ENCODE data around the gene STEAP3.

STEAP3 gene

DNA sequence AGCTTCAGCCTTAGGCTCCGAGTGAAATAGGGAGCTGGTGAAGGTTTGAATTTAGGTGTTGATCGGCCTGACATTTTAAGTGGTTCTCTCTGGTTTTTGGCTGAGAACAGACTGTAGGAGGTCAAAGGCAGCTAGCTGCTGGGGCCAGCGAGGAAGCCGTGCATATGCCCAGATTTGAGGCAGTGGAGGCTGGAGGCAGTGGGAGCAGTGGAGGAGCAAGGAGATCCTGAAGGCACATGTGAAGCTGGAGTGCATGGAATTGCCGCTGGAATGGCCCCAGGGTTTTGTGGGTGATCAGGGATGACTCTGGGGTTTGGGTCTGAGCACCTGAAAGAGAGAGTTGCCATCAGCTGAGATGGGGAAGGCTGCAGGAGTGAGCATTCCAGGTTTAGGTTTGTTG lies 25.1 kb downstream of the STEAP3 start:
- TF ChIP-seq, protein P1, sequence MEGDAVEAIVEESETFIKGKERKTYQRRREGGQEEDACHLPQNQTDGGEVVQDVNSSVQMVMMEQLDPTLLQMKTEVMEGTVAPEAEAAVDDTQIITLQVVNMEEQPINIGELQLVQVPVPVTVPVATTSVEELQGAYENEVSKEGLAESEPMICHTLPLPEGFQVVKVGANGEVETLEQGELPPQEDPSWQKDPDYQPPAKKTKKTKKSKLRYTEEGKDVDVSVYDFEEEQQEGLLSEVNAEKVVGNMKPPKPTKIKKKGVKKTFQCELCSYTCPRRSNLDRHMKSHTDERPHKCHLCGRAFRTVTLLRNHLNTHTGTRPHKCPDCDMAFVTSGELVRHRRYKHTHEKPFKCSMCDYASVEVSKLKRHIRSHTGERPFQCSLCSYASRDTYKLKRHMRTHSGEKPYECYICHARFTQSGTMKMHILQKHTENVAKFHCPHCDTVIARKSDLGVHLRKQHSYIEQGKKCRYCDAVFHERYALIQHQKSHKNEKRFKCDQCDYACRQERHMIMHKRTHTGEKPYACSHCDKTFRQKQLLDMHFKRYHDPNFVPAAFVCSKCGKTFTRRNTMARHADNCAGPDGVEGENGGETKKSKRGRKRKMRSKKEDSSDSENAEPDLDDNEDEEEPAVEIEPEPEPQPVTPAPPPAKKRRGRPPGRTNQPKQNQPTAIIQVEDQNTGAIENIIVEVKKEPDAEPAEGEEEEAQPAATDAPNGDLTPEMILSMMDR (IDR thresholded peaks at IDR 0.05), result no peak
- no peak for TF ChIP-seq ZFX (IDR thresholded peaks at IDR 0.05; ENCODE audit: borderline replicate concordance)
- no peak overlapping the region for H3K27ac ChIP-seq

DNA sequence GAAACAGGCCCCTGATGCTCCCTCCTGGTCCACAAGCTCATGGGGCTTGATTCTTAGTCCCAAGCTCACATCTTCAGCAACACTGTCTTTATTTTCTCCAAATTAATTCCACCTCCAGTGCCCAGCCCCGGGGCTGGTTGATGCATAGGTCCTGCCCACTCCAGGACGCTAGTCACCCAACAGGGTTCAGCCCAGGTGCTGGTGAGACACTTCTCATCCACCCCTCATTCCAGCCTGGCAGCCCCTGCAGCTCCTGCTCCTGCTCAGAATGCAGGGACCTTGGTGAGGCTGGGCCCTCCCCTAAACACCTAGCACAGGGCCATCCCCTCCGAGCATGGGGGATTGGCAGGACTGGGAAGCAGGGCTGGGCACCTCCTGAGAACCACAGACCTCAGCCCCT lies 25.7 kb downstream of the STEAP3 start:
- TF ChIP-seq, protein P1 (IDR thresholded peaks at IDR 0.05), result no peak
- no peak for TF ChIP-seq ZFX (IDR thresholded peaks at IDR 0.05; ENCODE audit: borderline replicate concordance)

DNA sequence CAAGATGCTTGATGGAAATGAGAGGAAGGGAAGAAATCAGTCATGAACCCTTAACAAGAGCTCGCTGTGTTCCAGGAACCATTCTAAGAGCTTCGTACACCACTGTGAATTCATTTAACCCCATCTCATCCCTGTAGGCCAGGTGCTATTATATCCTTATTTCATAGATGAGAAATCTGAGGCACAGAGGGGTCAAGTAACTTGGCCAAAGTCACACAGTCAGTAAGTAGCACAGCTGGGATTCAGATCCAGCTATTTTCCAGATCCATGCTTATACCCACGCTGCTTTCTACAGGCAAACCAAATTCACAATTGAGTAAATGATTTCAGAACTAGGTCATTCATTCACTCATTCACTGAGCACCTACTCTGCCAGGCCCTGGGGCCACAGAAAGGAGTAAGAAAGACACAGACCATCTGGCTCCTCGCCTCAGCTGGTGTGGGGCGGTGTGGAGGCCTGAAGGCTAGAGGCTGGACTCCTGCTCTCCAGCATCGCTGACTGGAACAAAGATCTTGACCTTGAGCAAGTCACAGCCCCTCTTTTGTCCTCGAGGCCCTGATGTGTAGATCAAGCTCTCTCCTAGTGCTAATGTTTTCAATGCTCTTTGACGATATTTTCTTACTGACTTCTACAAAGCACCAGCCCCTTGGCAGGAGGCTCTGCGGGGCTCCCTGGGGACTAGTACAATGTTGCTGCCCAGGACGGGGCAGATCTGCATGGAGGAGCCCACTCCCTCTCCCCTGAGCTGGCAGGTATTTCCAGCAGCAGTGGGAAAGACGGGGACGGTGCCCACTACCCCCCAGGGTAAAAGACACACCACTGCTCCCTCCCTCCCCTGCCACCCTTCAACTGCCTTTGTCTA lies 26.5 kb downstream of the STEAP3 start:
- no peak for TF ChIP-seq ZFX (IDR thresholded peaks at IDR 0.05; ENCODE audit: borderline replicate concordance)

More for the DNA sequence above, 25.7 kb downstream of the STEAP3 start:
- no peak overlapping the region for H3K27ac ChIP-seq

DNA sequence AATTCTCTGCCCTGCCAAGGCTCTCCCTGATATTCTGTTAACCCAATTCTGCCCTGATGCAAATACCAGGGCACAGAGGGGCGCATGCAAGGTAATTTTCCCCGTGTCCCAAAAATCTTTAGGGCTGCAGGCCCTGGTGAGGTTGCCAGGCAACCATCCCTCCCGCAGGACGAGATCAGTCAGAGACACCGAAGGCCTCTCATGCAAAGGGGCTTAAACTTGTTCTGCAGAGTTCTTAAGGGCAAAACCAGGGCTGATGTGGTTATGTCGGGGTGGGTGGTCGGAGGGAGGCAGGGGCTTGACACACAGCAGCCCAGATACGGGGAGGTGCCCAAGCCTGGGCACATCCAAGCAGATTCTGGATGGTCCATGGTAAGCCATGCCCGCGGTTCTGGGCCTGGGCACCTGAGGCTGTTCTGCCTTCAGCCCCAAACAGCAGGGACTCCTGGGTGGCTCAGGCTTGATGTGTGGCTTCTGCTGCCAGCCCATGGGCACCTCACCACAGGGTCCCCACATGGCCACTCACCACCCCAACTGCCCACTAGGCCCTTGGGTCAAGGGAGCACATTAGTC lies 27.2 kb downstream of the STEAP3 start:
- H3K27ac ChIP-seq, result no peak overlapping the region
- no peak for TF ChIP-seq ZFX (IDR thresholded peaks at IDR 0.05; ENCODE audit: borderline replicate concordance)
- TF ChIP-seq, protein P1 (IDR thresholded peaks at IDR 0.05), result no peak

More for the DNA sequence above, 26.5 kb downstream of the STEAP3 start:
- H3K27ac ChIP-seq, result no peak overlapping the region

DNA sequence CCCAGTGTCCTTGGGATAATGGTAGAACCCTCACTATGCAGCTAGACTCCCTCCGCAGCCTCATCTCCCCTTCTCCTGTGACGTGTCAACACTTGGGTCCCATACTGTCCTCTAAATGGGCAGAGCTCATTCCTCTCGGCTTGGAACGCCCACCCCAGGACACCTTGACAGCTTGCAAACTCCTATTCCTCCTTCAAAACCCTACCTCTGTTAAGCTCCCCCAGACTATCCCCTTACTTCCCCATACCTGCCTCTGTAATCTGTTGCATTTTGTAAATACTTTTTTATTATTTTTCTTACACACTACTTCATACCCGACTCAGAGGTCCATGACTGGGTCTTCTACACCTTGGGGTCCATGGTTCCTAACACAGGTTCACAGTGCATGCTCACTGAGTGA lies 28.0 kb downstream of the STEAP3 start:
- TF ChIP-seq, protein P1 (IDR thresholded peaks at IDR 0.05), result no peak
- no peak for TF ChIP-seq ZFX (IDR thresholded peaks at IDR 0.05; ENCODE audit: borderline replicate concordance)
- no peak overlapping the region for H3K27ac ChIP-seq

DNA sequence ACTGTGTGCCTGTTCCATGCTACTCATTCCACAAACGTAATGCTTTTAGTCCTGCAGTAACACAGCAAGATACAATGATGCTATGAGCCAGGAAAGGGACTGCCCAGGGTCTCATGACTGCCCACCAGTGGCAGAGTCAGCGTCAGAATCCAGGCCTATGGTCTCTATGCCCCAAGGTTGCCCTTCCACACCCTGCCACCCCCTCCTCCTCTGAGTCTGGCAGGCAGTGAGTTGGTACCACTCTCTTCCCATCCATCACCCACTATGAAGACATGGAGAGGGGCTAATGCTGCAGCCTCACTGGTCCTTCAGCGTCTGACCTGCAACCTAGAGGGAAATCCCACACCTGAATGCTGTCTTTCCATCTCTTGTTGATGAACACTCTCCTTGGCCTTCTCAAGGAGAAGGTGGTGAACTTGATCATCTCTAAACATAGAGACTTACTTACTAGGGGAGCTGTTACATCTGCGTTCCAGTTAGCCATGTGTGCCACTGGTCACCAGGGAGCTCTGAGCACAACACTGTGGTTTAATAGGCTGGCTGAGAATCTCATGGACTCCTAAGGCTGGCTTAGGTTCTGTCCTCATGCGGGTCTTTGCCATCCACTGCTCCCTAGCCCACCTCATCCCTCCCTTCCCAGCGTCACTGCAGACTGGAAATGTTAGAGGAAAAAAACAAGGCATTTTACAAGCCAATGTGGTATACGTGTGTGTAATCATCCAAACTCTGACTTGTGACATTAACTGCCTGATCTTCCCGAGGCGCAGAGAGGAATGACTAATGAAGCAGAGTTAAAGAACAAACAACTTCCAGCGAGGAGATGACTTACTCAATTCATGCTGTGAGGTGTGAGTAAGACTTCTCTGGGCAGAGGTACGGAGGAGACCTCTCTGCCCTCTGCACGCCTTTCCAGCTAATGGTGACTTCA lies 28.8 kb downstream of the STEAP3 start:
- H3K27ac ChIP-seq, result no peak overlapping the region
- no peak for TF ChIP-seq ZFX (IDR thresholded peaks at IDR 0.05; ENCODE audit: borderline replicate concordance)
- TF ChIP-seq, protein P1 (IDR thresholded peaks at IDR 0.05), result no peak

DNA sequence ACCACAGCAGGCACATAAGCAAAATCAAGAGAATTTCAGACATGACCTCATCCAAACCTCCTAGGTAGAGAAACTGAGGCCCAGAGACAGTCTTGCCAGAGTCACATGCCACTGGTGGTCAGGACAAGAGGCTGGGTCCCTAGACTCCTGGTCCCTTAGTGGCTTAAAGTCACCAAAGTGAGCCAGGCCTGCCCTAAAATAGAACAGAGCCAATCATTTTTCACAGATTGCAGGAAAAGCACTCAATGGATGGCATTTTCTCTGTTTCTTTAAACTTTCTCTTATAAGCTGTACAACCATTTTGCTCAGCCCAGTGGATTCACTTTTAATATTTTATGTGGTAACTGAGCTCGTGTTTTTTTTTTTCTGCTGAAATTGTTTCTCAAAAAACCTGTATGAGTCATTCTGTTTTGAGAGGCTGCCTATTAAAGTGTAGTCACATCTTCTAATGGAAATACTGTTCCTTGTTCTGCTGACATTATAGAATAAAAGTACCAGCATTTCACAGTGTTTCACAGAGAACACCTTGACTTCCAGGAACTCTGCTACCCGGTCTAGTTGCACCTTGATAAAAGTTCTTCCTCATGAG lies 29.6 kb downstream of the STEAP3 start:
- H3K27ac ChIP-seq, result no peak overlapping the region
- TF ChIP-seq, protein P1 (IDR thresholded peaks at IDR 0.05), result no peak
- TF ChIP-seq ZFX (IDR thresholded peaks at IDR 0.05; ENCODE audit: borderline replicate concordance), result no peak

All from 22Rv1 (cell line).